ENCODE data around the gene RALGPS1. TPM values are rescaled to one million over a fixed set of nuclear protein-coding genes. Genes with fewer than 3 reads are reported as not detected.

RALGPS1 gene
- total and polyA plus RNA-seq, 10 donors = 2.5 to 27.3 (median 14.1) TPM

DNA sequence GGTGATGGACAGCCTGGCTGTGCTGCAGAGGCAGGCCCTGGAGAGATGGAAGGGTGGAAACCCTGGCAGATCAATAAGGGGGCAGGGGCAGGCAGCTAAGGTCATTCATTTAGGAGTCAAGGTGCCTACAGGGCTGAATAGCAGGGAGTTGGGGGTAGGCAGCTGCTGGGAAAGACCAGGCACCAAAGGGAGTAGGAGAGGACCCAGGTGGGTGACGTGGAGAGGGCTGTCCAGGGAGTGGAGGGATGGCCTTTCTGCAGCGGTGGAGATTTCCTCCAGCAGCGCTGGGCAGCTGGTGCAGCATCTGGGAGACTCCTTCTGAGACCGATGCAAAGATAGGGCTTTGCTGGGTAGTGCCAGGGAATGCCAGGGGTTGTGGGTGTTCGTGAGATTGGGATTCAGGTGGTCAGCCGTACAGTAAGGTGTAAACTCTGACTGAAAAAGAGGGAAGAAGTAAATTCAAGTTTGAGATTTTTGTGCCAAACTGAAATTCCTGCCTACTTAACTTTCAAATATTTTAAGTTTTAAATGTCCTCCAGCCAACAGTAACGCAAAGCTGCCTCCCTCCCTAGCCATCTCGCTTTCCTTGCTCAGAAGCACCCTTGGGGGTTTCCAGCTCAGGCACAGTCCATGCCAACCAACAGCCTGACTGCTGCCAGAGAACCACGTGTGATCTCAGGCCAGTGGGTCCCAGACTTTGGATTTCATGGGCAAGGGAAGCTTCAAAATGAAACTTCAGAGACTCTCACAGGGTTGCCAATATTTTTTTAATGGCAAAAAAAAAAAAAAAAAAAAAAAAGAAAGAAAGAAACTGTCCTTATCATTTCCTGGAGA lies 226.5 kb downstream of the RALGPS1 start:
- TF ChIP-seq, protein P1, sequence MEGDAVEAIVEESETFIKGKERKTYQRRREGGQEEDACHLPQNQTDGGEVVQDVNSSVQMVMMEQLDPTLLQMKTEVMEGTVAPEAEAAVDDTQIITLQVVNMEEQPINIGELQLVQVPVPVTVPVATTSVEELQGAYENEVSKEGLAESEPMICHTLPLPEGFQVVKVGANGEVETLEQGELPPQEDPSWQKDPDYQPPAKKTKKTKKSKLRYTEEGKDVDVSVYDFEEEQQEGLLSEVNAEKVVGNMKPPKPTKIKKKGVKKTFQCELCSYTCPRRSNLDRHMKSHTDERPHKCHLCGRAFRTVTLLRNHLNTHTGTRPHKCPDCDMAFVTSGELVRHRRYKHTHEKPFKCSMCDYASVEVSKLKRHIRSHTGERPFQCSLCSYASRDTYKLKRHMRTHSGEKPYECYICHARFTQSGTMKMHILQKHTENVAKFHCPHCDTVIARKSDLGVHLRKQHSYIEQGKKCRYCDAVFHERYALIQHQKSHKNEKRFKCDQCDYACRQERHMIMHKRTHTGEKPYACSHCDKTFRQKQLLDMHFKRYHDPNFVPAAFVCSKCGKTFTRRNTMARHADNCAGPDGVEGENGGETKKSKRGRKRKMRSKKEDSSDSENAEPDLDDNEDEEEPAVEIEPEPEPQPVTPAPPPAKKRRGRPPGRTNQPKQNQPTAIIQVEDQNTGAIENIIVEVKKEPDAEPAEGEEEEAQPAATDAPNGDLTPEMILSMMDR (IDR thresholded peaks at IDR 0.05 in 8 of 11, conservative IDR thresholded peaks at IDR 0.05 in 3 of 11) = no peak
- TF ChIP-seq POLR2AphosphoS5 (IDR thresholded peaks at IDR 0.05) (no peak), POLR2A (IDR thresholded peaks at IDR 0.05) (no peak)
- no peak overlapping the region for H3K27ac ChIP-seq
- H3K4me3 ChIP-seq = no peak overlapping the region
- peaks cover 0 to 2% (median 0%) of the 10 kb centered on the region in 8 donors for H3K9me3 ChIP-seq
- H3K36me3 ChIP-seq = no peaks in the 10 kb centered on the region
- intact Hi-C loops (cut with DNase I; ENCODE audit: low total_unique reads) = no loop called here
- peaks cover 0 to 5% (median 0%) of the 10 kb centered on the region in 6 donors for H3K4me1 ChIP-seq
- no peaks in the 10 kb centered on the region for H3K27me3 ChIP-seq (replicated peaks in 1 of 7)
- peak; percentile 51 for DNase-seq
- 78 to 88% (median 81%) methylated on average over 9 of the region's 9 CpGs for WGBS, 5 donors

DNA sequence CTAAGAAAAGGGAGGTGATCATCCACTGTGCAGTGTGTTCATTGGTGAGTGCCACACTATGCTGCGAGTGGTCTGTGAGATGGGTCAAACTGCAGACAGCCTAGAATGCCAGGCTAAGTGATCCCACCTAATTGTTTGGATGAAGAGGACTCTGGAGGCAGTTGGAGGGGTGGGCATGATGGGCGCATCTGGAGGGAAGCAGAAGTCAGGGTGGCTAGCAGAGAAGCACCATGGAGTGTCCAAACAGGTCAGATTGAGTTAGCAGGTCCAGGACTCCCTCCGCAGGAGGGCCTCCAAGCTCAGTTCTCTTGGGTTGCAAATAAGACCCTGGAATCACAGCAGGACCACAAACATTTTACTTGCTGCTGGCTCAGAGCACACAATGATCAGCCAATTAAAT lies 227.7 kb downstream of the RALGPS1 start:
- Histone ChIP-seq H3K27ac (no peak overlapping the region), H3K36me3 (no peaks in the 10 kb centered on the region), H3K4me3 (no peak overlapping the region), H3K9me3 (peaks cover 0 to 5% (median 0%) of the 10 kb centered on the region in 8 donors), H3K27me3 (replicated peaks in 1 of 7) (no peaks in the 10 kb centered on the region), H3K4me1 (peaks cover 0 to 5% (median under 1%) of the 10 kb centered on the region in 6 donors)
- WGBS, 5 donors = 91 to 98% (median 96%) methylated on average over 3 of the region's 3 CpGs
- DNase-seq = no peak
- TF ChIP-seq, protein P1 (IDR thresholded peaks at IDR 0.05 in 8 of 11, conservative IDR thresholded peaks at IDR 0.05 in 3 of 11) = no peak
- TF ChIP-seq POLR2A (IDR thresholded peaks at IDR 0.05) (no peak), POLR2AphosphoS5 (IDR thresholded peaks at IDR 0.05) (no peak)
- intact Hi-C loops (cut with DNase I; ENCODE audit: low total_unique reads) = no loop called here

DNA sequence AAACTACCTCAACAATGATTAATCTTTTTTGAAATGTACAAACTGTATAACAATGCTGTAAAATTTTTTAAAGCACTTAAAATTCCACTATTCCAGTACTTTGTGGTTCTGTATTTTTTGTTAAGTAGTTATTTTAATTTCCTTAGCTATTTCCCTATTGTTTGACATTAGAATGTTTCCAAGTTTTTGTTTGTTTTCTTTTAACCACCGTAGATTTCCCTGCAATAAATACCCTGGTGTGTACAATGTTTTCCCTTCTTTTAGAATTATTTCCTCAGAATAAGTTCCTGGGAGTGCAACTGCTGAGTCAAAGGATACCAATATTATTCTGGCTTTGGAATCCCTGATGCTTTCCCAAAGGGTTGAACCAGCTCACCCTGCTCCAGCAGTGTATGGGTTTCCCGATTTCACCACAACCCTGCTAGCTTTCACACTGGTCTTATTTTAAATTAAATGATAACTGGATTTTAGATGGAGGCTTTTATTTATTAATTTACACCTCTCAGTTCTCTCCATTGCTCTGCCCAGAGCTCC lies 228.4 kb downstream of the RALGPS1 start:
- TF ChIP-seq, protein P1 (IDR thresholded peaks at IDR 0.05 in 8 of 11, conservative IDR thresholded peaks at IDR 0.05 in 3 of 11) = no peak
- no peak for TF ChIP-seq POLR2AphosphoS5 (IDR thresholded peaks at IDR 0.05)
- Histone ChIP-seq H3K27ac (no peak overlapping the region), H3K27me3 (replicated peaks in 1 of 7) (no peaks in the 10 kb centered on the region), H3K4me1 (peaks cover 0 to 11% (median 3%) of the 10 kb centered on the region in 6 donors), H3K4me3 (no peak overlapping the region), H3K9me3 (peaks cover 0 to 5% (median 0%) of the 10 kb centered on the region in 8 donors), H3K36me3 (no peaks in the 10 kb centered on the region)
- DNase-seq = no peak
- 85 to 95% (median 88%) methylated on average over 2 of the region's 2 CpGs for WGBS, 5 donors
- intact Hi-C loops (cut with DNase I; ENCODE audit: low total_unique reads) = no loop called here

DNA sequence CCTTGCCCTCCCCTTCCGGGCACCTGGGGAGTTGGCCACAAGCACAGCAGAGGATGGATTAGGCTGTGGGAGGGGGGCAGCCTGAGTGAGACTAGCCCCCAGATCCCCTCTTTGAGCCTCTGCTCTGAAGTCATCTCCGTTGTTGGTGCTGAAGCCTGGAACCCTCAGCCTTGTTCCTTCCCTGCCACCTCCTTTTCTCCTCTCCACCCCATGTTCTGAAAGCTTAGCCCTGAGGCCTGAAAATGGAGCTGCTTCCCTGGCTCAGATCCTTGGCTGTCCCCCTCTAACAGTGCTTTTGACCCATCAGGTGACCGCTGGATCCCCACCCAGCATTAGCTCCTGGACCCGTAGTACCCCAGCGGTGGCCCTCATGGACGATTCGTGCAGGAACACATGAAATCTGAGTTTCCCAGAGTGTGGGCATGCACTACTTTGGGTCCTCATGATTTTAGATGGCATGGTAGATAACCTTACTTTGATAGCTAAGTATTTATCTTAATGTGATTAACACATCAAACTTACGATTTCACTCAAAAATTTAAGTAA lies 229.4 kb downstream of the RALGPS1 start:
- intact Hi-C loops (cut with DNase I; ENCODE audit: low total_unique reads) = no loop called here
- H3K27me3 ChIP-seq (replicated peaks in 1 of 7) = no peaks in the 10 kb centered on the region
- peaks cover 0 to 11% (median 3%) of the 10 kb centered on the region in 6 donors for H3K4me1 ChIP-seq
- H3K27ac ChIP-seq = peak overlapping the region in 2 of 8 donors; percentile 14 to 52
- DNase-seq = no peak
- H3K9me3 ChIP-seq = peaks cover 0 to 5% (median 0%) of the 10 kb centered on the region in 8 donors
- H3K4me3 ChIP-seq = no peak overlapping the region
- 90 to 96% (median 93%) methylated on average over 8 of the region's 8 CpGs for WGBS, 5 donors
- no peaks in the 10 kb centered on the region for H3K36me3 ChIP-seq
- no peak for TF ChIP-seq POLR2AphosphoS5 (IDR thresholded peaks at IDR 0.05)
- no peak for TF ChIP-seq POLR2A (IDR thresholded peaks at IDR 0.05)
- TF ChIP-seq, protein P1 (IDR thresholded peaks at IDR 0.05 in 8 of 11, conservative IDR thresholded peaks at IDR 0.05 in 3 of 11) = no peak
